HL-60 (cell line): ENCODE results near the gene FTO.

Source experiments
- GABPA ChIP-seq: IDR thresholded peaks from 2 replicates; pipeline ENCODE4 v1.6.1; 2012; ENCODE audit warnings: low read depth
- POLR2AphosphoS5 ChIP-seq: IDR thresholded peaks from 2 replicates; pipeline ENCODE4 v1.6.1; 2012; ENCODE audit warnings: low read depth
- TF ChIP-seq, protein P1 (sequence below): IDR thresholded peaks from one replicate; pipeline ENCODE4 v1.5.1; 2011; ENCODE audit warnings: low read length, control low read depth, inconsistent platforms; ENCODE audit not compliant: insufficient read depth
- TF ChIP-seq, protein P2 (sequence below): IDR thresholded peaks from 2 replicates; pipeline ENCODE4 v1.6.1; 2012; ENCODE audit warnings: low read depth; ENCODE audit not compliant: insufficient replicate concordance

DNA sequence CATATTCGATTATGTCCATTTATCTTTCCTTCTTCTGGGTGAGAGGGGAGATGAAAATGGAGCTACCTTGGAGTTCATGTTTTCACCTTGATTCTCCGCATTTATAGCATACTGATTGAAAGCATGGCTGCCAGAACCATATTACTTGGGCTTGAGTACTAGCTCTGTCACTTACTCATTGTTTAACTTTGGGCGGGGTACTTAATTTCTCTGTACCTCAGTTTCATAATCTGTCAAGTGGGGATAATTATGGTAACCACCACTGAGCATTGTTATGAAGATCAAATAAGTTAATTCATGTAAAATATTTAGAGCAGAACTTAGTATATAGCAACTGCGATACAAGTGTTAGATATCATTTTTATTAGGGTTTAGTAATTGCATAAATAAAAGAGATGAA is 65.2 kb downstream of the FTO start:
- TF ChIP-seq, protein P1, sequence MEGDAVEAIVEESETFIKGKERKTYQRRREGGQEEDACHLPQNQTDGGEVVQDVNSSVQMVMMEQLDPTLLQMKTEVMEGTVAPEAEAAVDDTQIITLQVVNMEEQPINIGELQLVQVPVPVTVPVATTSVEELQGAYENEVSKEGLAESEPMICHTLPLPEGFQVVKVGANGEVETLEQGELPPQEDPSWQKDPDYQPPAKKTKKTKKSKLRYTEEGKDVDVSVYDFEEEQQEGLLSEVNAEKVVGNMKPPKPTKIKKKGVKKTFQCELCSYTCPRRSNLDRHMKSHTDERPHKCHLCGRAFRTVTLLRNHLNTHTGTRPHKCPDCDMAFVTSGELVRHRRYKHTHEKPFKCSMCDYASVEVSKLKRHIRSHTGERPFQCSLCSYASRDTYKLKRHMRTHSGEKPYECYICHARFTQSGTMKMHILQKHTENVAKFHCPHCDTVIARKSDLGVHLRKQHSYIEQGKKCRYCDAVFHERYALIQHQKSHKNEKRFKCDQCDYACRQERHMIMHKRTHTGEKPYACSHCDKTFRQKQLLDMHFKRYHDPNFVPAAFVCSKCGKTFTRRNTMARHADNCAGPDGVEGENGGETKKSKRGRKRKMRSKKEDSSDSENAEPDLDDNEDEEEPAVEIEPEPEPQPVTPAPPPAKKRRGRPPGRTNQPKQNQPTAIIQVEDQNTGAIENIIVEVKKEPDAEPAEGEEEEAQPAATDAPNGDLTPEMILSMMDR: no peak
- TF ChIP-seq GABPA (no peak), POLR2AphosphoS5 (no peak)
- TF ChIP-seq, protein P2, sequence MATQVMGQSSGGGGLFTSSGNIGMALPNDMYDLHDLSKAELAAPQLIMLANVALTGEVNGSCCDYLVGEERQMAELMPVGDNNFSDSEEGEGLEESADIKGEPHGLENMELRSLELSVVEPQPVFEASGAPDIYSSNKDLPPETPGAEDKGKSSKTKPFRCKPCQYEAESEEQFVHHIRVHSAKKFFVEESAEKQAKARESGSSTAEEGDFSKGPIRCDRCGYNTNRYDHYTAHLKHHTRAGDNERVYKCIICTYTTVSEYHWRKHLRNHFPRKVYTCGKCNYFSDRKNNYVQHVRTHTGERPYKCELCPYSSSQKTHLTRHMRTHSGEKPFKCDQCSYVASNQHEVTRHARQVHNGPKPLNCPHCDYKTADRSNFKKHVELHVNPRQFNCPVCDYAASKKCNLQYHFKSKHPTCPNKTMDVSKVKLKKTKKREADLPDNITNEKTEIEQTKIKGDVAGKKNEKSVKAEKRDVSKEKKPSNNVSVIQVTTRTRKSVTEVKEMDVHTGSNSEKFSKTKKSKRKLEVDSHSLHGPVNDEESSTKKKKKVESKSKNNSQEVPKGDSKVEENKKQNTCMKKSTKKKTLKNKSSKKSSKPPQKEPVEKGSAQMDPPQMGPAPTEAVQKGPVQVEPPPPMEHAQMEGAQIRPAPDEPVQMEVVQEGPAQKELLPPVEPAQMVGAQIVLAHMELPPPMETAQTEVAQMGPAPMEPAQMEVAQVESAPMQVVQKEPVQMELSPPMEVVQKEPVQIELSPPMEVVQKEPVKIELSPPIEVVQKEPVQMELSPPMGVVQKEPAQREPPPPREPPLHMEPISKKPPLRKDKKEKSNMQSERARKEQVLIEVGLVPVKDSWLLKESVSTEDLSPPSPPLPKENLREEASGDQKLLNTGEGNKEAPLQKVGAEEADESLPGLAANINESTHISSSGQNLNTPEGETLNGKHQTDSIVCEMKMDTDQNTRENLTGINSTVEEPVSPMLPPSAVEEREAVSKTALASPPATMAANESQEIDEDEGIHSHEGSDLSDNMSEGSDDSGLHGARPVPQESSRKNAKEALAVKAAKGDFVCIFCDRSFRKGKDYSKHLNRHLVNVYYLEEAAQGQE: no peak
